Measurements from ENCODE around the gene C19orf33. TPM values are rescaled to one million over a fixed set of nuclear protein-coding genes. Genes with fewer than 3 reads are reported as not detected.

Gene C19orf33
- total and polyA plus RNA-seq, 2 experiments from 2014 or later: 58.9 to 72.2 TPM

GRCh38 chr19:38309615-38310278, 5.7 kb downstream of the C19orf33 start:
- DNase-seq (ENCODE audit: low spot score): no peak
- no peak overlapping the region for H3K4me3 ChIP-seq
- no peaks in the 10 kb centered on the region for H3K9me2 ChIP-seq (ENCODE audit: insufficient read depth)
- peaks cover 6% of the 10 kb centered on the region; the same call in 2 of the 3 replicates for H3K36me3 Mint-ChIP-seq (ENCODE audit: low read depth)
- peaks cover 7% of the 10 kb centered on the region for H3K4me1 Mint-ChIP-seq
- peaks cover 14% of the 10 kb centered on the region; the same call in 1 of the 2 replicates for H3K79me2 ChIP-seq (replicated peaks; ENCODE audit: insufficient read depth)
- no peak overlapping the region for H3K4me3 Mint-ChIP-seq
- peaks cover 6% of the 10 kb centered on the region for H4K20me1 ChIP-seq (replicated peaks; ENCODE audit: insufficient read depth)
- H3K4me1 ChIP-seq (ENCODE audit: insufficient read depth): peaks cover 5% of the 10 kb centered on the region
- H3K27ac Mint-ChIP-seq: no peak overlapping the region
- ATAC-seq: no peak
- H3K36me3 ChIP-seq (ENCODE audit: insufficient read depth): 0 out of 2 replicates have a peak, but pooled peaks cover 3% of the 10 kb centered on the region
- no peak overlapping the region for H2AFZ ChIP-seq
- TF ChIP-seq ZNF114 (CRISPR knock-in tag; IDR thresholded peaks at IDR 0.05) (no peak), POLR2AphosphoS5 (IDR thresholded peaks at IDR 0.05; ENCODE audit: low read depth) (no peak), ZNF462 (CRISPR knock-in tag; IDR thresholded peaks at IDR 0.05) (no peak), JUNB (IDR thresholded peaks at IDR 0.05; ENCODE audit: unreplicated experiment) (no peak), REST (IDR thresholded peaks at IDR 0.05; ENCODE audit: unreplicated experiment) (no peak), ETS1 (IDR thresholded peaks at IDR 0.05) (no peak), CREB1 (CRISPR knock-in tag; IDR thresholded peaks at IDR 0.05; ENCODE audit: low read depth) (no peak), CTCF (conservative IDR thresholded peaks at IDR 0.05; ENCODE audit: low read depth in 2 of 2) (no peak), EZH2 (IDR thresholded peaks at IDR 0.05; ENCODE audit: low read depth, unreplicated experiment) (no peak), STAT1 (IDR thresholded peaks at IDR 0.05; ENCODE audit: unreplicated experiment) (no peak), ZNF331 (CRISPR knock-in tag; IDR thresholded peaks at IDR 0.05; ENCODE audit: low read depth) (no peak), EZH2phosphoT487 (IDR thresholded peaks at IDR 0.05; ENCODE audit: unreplicated experiment) (no peak), NANOG (IDR thresholded peaks at IDR 0.05; ENCODE audit: borderline replicate concordance) (no peak)
- H3F3A ChIP-seq (replicated peaks; ENCODE audit: low read depth): peaks cover 8% of the 10 kb centered on the region; the same call in 1 of the 2 replicates
- H3K27ac ChIP-seq (ENCODE audit: low read depth): no peak overlapping the region
- no peaks in the 10 kb centered on the region; the same call in 2 of the 3 replicates for H3K9me3 Mint-ChIP-seq
- H3K4me2 ChIP-seq: no peak overlapping the region
- H3K27me3 ChIP-seq (ENCODE audit: insufficient read depth): no peaks in the 10 kb centered on the region
- H3K27me3 Mint-ChIP-seq (ENCODE audit: insufficient read depth, low read depth, poor library complexity): peaks cover 21% of the 10 kb centered on the region

Data from GM23338 (cell line).